Stimulated activated CD8-positive, alpha-beta memory T cell treated with anti-CD3 and anti-CD28 coated beads, Interleukin-2, amount 100 ng/mL, for 1 hour (primary cell): ENCODE data around the gene RHBDD3.
A peak's percentile ranks its signal among the peaks of the same experiment; 100 is the strongest.
"Not testable (repeated sequence)": the region's sequence is repeated elsewhere in the genome, so short reads cannot be mapped to it uniquely, and the experiment has no call there.

ENCODE experiments used
- DNase-seq, 2 donors: peaks; one replicate each; pipeline ENCODE4 v3.0.0-alpha.2; 2020; ENCODE audit warnings: low read depth in 2 of 2

Gene RHBDD3

GRCh38 chr22:29251981-29252911, 15.5 kb downstream of the RHBDD3 start:
- no peak for DNase-seq

- no peak for DNase-seq
Measured at GRCh38 chr22:29251265-29251664, 16.5 kb downstream of the RHBDD3 start.

GRCh38 chr22:29247891-29248290, 19.9 kb downstream of the RHBDD3 start:
- DNase-seq = not testable (repeated sequence)

GRCh38 chr22:29245626-29246385, 22.0 kb downstream of the RHBDD3 start:
- peak; percentile 30 to 47 for DNase-seq

- DNase-seq = no peak
Measured at GRCh38 chr22:29244785-29245625, 22.8 kb downstream of the RHBDD3 start.

- no peak for DNase-seq
Measured at GRCh38 chr22:29243874-29244446, 23.8 kb downstream of the RHBDD3 start.

- not testable (repeated sequence) for DNase-seq
Measured at GRCh38 chr22:29240481-29240880, 27.3 kb downstream of the RHBDD3 start.

- no peak for DNase-seq
Measured at GRCh38 chr22:29233277-29233877, 34.4 kb downstream of the RHBDD3 start.

- DNase-seq = no peak
Measured at GRCh38 chr22:29231971-29232959, 35.5 kb downstream of the RHBDD3 start.

- no peak for DNase-seq
Measured at GRCh38 chr22:29230972-29231875, 36.6 kb downstream of the RHBDD3 start.

- no peak for DNase-seq
Measured at GRCh38 chr22:29226351-29226981, 41.3 kb downstream of the RHBDD3 start.

- DNase-seq = no peak
Measured at GRCh38 chr22:29225422-29226090, 42.2 kb downstream of the RHBDD3 start.

- no peak for DNase-seq
Measured at GRCh38 chr22:29224859-29225410, 42.8 kb downstream of the RHBDD3 start.

- no peak for DNase-seq
Measured at GRCh38 chr22:29224121-29224858, 43.5 kb downstream of the RHBDD3 start.

- no peak for DNase-seq
Measured at GRCh38 chr22:29219881-29220670, 47.7 kb downstream of the RHBDD3 start.

- not testable (repeated sequence) for DNase-seq
Measured at GRCh38 chr22:29219409-29219782, 48.4 kb downstream of the RHBDD3 start.
